AG09319 (cell line): ENCODE measurements around the gene PODXL2.

ENCODE experiments used
- DNase-seq: peaks from one replicate; pipeline ENCODE4 v3.0.0-alpha.2; 2010; ENCODE audit warnings: low read depth; ENCODE audit errors: extremely low read depth
- TF ChIP-seq, protein P1 (sequence below): IDR thresholded peaks from 2 replicates; pipeline ENCODE4 v1.5.1; 2011; ENCODE audit warnings: low read depth, mild to moderate bottlenecking, inconsistent platforms, low read length, moderate library complexity

PODXL2 gene

DNA sequence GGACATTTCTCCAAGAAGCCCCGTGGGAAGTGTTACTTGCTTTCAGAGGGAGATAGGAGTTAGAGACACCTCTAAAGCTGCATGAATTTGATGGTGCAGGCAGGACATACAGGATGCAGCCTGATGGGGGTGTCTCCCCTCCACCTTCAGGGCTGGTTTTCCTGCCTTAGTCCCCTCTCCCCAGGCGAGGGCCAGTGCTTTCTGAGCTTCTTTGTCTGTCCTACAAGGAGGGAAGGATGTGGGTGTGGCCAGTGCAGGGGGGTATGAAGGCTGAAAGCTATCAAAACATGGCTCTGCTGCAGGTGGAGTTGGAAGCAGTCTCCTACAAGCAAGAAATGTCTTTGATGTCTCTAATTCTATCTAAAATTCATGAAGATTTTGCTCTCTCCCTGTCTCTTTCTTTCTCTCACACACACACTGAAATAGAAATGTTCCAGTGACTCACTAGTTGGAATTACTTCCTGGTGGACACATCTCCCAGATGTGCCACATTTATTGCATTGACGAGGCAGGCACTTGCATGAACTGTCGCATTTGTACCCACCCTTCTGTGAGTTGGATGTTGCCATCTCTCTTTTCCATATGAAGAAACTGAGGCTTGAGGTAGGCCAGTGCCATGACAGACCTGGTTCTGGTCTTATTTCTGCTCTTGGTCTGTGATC lies 13.9 kb upstream of the PODXL2 start:
- no peak for DNase-seq

DNA sequence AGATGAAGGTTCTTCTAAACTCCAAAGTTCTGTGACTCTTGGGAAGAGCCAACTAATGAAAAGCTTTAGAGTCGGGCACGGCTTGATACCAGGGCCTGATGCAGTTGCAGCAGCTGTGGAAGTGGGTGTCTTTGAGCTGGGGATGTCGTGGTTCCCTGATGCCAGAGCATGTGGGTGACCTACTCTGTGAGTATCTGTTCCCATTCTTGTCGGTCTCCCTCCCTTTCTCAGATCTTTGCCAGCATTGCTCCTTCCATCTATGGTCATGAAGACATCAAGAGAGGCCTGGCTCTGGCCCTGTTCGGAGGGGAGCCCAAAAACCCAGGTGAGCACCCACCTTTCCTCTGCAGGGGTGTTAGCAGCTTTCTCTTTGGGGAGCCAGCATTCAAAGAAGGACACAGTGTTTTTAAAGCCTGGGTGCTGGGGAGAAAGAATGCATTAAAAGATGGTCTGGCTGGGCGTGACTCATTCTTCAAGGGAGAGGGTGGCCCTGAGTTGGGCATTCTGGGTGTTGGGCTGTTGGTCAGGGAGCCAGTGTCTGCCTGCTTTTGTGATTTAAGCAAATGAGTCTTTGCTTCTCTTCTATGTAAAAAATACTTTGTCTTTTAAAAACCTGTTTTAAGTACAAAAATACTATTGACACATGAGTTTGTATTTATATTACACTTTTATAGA lies 13.2 kb upstream of the PODXL2 start:
- DNase-seq: no peak
- TF ChIP-seq, protein P1, sequence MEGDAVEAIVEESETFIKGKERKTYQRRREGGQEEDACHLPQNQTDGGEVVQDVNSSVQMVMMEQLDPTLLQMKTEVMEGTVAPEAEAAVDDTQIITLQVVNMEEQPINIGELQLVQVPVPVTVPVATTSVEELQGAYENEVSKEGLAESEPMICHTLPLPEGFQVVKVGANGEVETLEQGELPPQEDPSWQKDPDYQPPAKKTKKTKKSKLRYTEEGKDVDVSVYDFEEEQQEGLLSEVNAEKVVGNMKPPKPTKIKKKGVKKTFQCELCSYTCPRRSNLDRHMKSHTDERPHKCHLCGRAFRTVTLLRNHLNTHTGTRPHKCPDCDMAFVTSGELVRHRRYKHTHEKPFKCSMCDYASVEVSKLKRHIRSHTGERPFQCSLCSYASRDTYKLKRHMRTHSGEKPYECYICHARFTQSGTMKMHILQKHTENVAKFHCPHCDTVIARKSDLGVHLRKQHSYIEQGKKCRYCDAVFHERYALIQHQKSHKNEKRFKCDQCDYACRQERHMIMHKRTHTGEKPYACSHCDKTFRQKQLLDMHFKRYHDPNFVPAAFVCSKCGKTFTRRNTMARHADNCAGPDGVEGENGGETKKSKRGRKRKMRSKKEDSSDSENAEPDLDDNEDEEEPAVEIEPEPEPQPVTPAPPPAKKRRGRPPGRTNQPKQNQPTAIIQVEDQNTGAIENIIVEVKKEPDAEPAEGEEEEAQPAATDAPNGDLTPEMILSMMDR: no peak

More for the DNA sequence above, 13.9 kb upstream of the PODXL2 start:
- TF ChIP-seq, protein P1: no peak

DNA sequence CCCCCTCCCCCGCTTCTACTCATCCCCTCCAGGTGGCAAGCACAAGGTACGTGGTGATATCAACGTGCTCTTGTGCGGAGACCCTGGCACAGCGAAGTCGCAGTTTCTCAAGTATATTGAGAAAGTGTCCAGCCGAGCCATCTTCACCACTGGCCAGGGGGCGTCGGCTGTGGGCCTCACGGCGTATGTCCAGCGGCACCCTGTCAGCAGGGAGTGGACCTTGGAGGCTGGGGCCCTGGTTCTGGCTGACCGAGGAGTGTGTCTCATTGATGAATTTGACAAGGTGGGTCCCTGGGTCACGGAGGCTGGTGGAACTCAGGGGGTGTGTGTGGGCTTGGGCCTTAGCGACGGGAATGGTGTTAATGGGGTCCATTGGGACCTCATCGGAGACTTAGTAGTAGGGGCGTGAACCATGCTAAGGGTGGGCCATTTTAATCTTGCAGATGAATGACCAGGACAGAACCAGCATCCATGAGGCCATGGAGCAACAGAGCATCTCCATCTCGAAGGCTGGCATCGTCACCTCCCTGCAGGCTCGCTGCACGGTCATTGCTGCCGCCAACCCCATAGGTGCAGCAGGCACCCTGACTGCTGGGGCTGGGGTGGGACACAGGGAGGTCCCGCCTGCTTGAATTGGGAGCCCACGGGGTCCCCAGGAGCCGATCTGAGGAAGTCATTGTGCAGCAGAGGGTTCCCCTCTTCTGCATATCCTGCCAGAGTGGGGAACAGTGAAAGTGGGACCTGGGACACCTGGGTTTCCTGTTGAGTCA lies 12.0 kb upstream of the PODXL2 start:
- TF ChIP-seq, protein P1: no peak
- no peak for DNase-seq

DNA sequence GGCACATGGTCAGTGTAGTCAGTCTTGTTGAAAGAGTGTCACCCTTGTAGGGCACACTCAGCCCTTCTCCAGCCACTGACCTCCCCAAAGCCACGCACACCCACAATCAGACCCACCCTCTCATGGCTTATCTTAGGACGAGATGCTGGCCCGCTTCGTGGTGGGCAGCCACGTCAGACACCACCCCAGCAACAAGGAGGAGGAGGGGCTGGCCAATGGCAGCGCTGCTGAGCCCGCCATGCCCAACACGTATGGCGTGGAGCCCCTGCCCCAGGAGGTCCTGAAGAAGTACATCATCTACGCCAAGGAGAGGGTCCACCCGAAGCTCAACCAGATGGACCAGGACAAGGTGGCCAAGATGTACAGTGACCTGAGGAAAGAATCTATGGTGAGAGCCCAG lies 10.1 kb upstream of the PODXL2 start:
- TF ChIP-seq, protein P1: no peak

DNA sequence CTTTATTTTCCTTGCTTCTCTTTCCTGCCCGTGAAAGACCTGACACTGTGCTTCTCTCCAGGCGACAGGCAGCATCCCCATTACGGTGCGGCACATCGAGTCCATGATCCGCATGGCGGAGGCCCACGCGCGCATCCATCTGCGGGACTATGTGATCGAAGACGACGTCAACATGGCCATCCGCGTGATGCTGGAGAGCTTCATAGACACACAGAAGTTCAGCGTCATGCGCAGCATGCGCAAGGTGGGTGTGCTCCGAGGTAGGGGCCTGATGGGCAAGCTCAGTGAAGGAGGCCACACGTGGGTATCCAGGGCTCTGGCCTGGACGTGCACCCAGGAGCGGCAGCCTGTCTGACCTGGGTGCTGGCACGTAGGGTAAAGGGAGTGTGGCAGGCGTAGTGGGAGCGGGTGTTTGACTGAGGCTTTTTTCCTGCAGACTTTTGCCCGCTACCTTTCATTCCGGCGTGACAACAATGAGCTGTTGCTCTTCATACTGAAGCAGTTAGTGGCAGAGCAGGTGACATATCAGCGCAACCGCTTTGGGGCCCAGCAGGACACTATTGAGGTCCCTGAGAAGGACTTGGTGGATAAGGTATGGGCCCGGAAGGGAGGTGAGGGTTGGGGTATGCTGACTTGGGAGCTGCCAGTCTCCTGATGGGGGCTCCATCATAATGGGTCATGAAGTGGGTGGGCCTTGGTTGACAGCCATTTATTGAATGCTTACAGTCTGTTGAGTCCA lies 8.2 kb upstream of the PODXL2 start:
- DNase-seq: no peak
- TF ChIP-seq, protein P1: no peak

More for the DNA sequence above, 10.1 kb upstream of the PODXL2 start:
- no peak for DNase-seq

DNA sequence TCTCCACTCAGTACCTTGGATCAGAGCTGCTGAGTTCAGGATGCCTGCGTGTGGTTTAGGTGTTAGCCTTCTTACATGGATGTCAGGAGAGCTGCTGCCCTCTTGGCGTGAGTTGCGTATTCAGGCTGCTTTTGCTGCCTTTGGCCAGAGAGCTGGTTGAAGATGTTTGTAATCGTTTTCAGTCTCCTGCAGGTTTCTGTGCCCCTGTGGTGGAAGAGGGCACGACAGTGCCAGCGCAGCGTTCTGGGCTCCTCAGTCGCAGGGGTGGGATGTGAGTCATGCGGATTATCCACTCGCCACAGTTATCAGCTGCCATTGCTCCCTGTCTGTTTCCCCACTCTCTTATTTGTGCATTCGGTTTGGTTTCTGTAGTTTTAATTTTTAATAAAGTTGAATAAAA lies 7.0 kb upstream of the PODXL2 start:
- DNase-seq: no peak
- TF ChIP-seq, protein P1: no peak
